ENCODE data around the gene LHB. TPM values are rescaled to one million over a fixed set of nuclear protein-coding genes. Genes with fewer than 3 reads are reported as not detected.
"Not testable (repeated sequence)": the region's sequence is repeated elsewhere in the genome, so short reads cannot be mapped to it uniquely, and the experiment has no call there.

The LHB gene
- total RNA-seq, 1 experiment from 2014 or later: not detected

DNA sequence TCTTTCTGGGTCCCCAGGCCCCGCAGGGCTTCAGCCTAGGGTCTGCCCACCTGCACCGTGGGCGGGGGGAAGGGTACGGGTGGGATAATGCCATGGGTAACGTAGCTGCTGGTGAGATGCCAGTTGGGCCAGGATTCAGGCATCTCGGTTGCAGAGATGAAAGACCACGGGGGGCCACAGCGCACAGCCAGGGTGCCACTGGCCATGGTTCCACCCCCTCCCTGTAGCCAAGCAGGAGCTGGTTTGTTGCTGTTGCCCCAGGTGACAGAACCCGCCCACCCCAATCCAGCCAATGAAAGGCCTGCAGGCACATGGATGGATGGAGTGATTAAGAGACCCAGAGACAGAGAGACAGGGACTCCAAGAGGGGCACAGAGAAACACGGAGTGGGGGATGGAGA lies 41.7 kb upstream of the LHB start:
- no peak overlapping the region for H3K9ac ChIP-seq (ENCODE audit: low read length)
- ChIA-PET CTCF (no interaction called here), POLR2A (ENCODE audit: unreplicated experiment) (no interaction called here)
- no TSS peak for BruUV-seq (replicated peaks)
- no peaks in the 10 kb centered on the region for H3K9me2 ChIP-seq (replicated peaks; ENCODE audit: low read length)
- H3K79me2 ChIP-seq (ENCODE audit: low read length): no peaks in the 10 kb centered on the region
- H3F3A ChIP-seq (ENCODE audit: low read length, unreplicated experiment): no peaks in the 10 kb centered on the region
- no peaks in the 10 kb centered on the region for H3K9me3 ChIP-seq (ENCODE audit: low read length)
- no peak for DNase-seq
- no peak overlapping the region for H3K4me3 ChIP-seq (ENCODE audit: low read length)
- TF ChIP-seq, protein P1, sequence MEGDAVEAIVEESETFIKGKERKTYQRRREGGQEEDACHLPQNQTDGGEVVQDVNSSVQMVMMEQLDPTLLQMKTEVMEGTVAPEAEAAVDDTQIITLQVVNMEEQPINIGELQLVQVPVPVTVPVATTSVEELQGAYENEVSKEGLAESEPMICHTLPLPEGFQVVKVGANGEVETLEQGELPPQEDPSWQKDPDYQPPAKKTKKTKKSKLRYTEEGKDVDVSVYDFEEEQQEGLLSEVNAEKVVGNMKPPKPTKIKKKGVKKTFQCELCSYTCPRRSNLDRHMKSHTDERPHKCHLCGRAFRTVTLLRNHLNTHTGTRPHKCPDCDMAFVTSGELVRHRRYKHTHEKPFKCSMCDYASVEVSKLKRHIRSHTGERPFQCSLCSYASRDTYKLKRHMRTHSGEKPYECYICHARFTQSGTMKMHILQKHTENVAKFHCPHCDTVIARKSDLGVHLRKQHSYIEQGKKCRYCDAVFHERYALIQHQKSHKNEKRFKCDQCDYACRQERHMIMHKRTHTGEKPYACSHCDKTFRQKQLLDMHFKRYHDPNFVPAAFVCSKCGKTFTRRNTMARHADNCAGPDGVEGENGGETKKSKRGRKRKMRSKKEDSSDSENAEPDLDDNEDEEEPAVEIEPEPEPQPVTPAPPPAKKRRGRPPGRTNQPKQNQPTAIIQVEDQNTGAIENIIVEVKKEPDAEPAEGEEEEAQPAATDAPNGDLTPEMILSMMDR (conservative IDR thresholded peaks at IDR 0.05; ENCODE audit: low read depth, low read length): no peak
- no peak for TF ChIP-seq EZH2phosphoT487 (IDR thresholded peaks at IDR 0.05; ENCODE audit: borderline replicate concordance, low read length)
- no peak for ATAC-seq
- peaks cover 4% of the 10 kb centered on the region; the same call in 1 of the 2 replicates for H3K4me1 ChIP-seq (ENCODE audit: insufficient read depth, low read length)
- no peak overlapping the region for H2AFZ ChIP-seq (ENCODE audit: low read length)
- H4K20me1 ChIP-seq (ENCODE audit: low read length): no peaks in the 10 kb centered on the region
- H3K27me3 ChIP-seq (ENCODE audit: low read length): no peaks in the 10 kb centered on the region
- no peaks in the 10 kb centered on the region for H3K36me3 ChIP-seq (ENCODE audit: low read depth, low read length)
- intact Hi-C loops (cut with micrococcal nuclease): no loop called here
- no peak overlapping the region for H3K27ac ChIP-seq (ENCODE audit: low read length)
- no peak overlapping the region for H3K4me2 ChIP-seq (ENCODE audit: low read length)

DNA sequence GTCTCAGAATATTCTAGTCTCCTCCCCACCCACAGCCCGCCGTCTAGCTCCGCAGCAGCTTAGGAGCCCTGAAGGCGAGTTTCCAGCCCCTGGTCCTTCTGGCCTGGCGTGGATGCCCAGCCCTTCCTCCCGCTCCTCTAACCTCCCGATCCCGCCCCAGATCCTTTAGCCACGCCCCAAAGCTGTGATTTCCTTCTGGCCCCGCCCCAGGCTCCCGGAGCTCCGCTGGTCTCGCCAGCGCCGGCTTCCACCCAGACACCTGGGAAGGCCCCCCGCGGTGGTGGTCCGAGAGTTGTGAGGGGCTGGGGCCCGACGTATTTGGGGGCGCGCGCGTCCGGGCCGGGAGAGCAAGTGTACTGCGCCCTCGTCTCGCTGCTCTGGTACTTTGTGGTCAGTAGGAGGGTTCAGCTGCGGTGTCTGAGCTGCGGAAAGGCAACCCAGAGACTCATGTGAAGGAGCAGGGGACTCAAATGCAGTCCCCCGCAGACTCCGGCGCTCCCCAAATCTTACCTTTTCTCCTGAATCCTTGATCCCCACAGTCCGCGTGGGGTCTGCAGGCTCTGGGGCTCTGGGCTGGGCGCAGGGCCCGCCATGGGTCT lies 40.8 kb upstream of the LHB start, which contains the start of gene CGB7:
TSS of gene CGB7 (minus strand) at position 114 of the 599 bp plus-strand sequence. CDS start 2,374 bp downstream, outside the sequence.
- Histone ChIP-seq H3K27me3 (ENCODE audit: low read length) (no peaks in the 10 kb centered on the region), H3K4me3 (ENCODE audit: low read length) (peak within 1 kb of the TSS; percentile 71), H3K4me2 (ENCODE audit: low read length) (peak within 1 kb of the TSS; percentile 96), H4K20me1 (ENCODE audit: low read length) (no peaks in the 10 kb centered on the region), H3K36me3 (ENCODE audit: low read depth, low read length) (no peaks in the 10 kb centered on the region), H3K9ac (ENCODE audit: low read length) (0 out of 2 replicates have a peak within 1 kb of the TSS, but pooled peaks have one; percentile 12), H3K79me2 (ENCODE audit: low read length) (no peaks in the 10 kb centered on the region), H3K9me3 (ENCODE audit: low read length) (no peaks in the 10 kb centered on the region), H3K4me1 (ENCODE audit: insufficient read depth, low read length) (peaks cover 4% of the 10 kb centered on the region; the same call in 1 of the 2 replicates), H3F3A (ENCODE audit: low read length, unreplicated experiment) (no peaks in the 10 kb centered on the region), H3K9me2 (replicated peaks; ENCODE audit: low read length) (no peaks in the 10 kb centered on the region), H3K27ac (ENCODE audit: low read length) (no peak within 1 kb of the TSS), H2AFZ (ENCODE audit: low read length) (peak within 1 kb of the TSS; percentile 85)
- intact Hi-C loops (cut with micrococcal nuclease): no loop called here
- DNase-seq (peak; percentile 70), ATAC-seq (peak; percentile 75)
- TF ChIP-seq EZH2 (IDR thresholded peaks at IDR 0.05; ENCODE audit: low read length, unreplicated experiment) (no peak), EZH2phosphoT487 (IDR thresholded peaks at IDR 0.05; ENCODE audit: borderline replicate concordance, low read length) (no peak)
- TF ChIP-seq, protein P1 (conservative IDR thresholded peaks at IDR 0.05; ENCODE audit: low read depth, low read length): no peak
- CTCF ChIA-PET: interaction anchor here (0.5 to 0.9 kb wide), 2 partner anchors 16 to 86 kb away, joined by 3 read pairs; no protein-coding TSS in a partner anchor
- BruUV-seq (replicated peaks): no TSS peak
- POLR2A ChIA-PET (ENCODE audit: unreplicated experiment): interaction anchor here (1.0 kb wide), 1 partner anchor 64 kb away, joined by 4 read pairs; the partner anchor contains the start of genes GYS1 and RUVBL2

DNA sequence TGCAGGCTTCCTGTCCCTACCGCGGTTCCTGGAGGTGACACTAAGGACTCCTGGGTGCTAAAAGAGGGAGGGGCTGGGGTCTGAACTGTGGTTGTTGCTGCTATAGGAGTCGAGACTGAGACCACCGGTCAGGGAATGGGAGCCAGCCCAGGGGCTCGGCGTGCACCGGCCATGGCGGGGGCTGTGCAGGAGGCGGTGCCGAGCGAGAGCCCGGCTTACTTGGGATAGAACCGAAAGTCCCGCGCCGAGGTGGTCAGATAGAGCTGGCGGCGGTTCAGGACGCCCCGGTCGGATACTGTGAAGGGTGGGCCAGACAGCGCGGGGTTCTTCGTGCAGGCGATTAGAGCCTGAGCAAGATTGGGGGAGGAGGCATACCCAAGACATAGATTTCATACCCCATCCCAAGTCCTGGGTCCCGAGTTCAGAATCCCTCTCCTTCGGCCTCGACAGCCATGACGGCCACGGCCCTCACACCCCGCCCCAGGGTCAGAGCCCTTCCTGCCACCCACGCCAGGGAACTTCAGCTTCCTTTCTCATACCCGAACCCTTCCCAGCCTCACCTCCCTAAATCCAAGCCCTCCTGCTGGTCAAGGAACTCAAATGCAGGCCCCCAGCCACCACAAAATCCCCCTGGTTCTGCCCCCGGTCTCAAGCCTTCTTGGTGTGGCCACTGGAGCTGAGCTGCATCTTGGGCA lies 40.2 kb upstream of the LHB start:
- H3K9me3 ChIP-seq (ENCODE audit: low read length); H3K36me3 ChIP-seq (ENCODE audit: low read depth, low read length); H3K27ac ChIP-seq (ENCODE audit: low read length); H3K79me2 ChIP-seq (ENCODE audit: low read length); ATAC-seq; H3K4me1 ChIP-seq (ENCODE audit: insufficient read depth, low read length); H3K9me2 ChIP-seq (replicated peaks; ENCODE audit: low read length); intact Hi-C loops (cut with micrococcal nuclease); H3F3A ChIP-seq (ENCODE audit: low read length, unreplicated experiment); H3K9ac ChIP-seq (ENCODE audit: low read length); H4K20me1 ChIP-seq (ENCODE audit: low read length); DNase-seq; H3K27me3 ChIP-seq (ENCODE audit: low read length); BruUV-seq (replicated peaks): not testable (repeated sequence)
- ChIA-PET POLR2A (ENCODE audit: unreplicated experiment) (interaction anchor here (0.6 to 1.0 kb wide), 2 partner anchors 18 to 64 kb away, joined by 3 to 4 read pairs; partner anchors contain the start of genes GYS1 and RUVBL2), CTCF (interaction anchor here (0.5 to 0.9 kb wide), 3 partner anchors 17 to 86 kb away, joined by 3 read pairs; partner anchors contain the start of gene RUVBL2)
- Histone ChIP-seq H2AFZ (ENCODE audit: low read length) (peak overlapping the region; percentile 85; the same call in 1 of the 2 replicates), H3K4me3 (ENCODE audit: low read length) (peak overlapping the region; percentile 71), H3K4me2 (ENCODE audit: low read length) (peak overlapping the region; percentile 96)

Data from PC-3 (cell line).